DOHH2 (cell line): ENCODE measurements around the gene LINGO3.

Experiments used
- EZH2phosphoT487 ChIP-seq: fragments of 200-600 bp; sonication (generic); IDR thresholded peaks from 2 replicates; pipeline ENCODE4 v1.6.1; 2017; ENCODE audit warnings: borderline replicate concordance, mild to moderate bottlenecking, antibody characterized with exemption, low read length, moderate library complexity, mixed read lengths
- TF ChIP-seq, protein P1 (sequence below): fragments of 200-600 bp; sonication (generic); IDR thresholded peaks from one replicate; pipeline ENCODE4 v1.5.1; 2014; ENCODE audit warnings: antibody characterized with exemption, mild to moderate bottlenecking, low read depth, low read length; ENCODE audit not compliant: poor library complexity, severe bottlenecking

DNA sequence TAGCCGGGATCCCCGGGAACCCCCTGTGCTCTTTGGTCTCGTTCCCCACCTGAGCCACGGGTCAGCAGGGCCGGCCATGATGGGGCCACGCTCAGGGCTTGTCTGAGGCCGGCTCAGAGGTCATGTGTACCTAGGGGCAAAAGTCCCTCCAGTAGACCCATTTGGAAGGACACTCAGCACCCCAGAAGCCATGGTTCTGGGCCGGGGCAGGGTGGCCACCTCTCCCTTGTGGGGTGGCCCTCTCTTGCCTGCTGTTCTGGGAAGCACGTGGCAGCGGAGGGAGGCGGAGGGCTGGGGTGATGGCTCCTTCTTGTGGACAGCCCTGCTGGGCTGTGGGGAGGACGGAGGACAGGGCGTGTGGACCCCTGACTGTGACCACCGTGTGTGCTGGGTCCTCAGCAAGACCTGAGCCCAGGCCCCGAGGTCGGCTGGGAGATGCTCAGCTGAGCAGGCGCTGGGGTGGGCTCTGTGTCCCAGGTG, 19.6 kb downstream of the LINGO3 start:
- TF ChIP-seq, protein P1, sequence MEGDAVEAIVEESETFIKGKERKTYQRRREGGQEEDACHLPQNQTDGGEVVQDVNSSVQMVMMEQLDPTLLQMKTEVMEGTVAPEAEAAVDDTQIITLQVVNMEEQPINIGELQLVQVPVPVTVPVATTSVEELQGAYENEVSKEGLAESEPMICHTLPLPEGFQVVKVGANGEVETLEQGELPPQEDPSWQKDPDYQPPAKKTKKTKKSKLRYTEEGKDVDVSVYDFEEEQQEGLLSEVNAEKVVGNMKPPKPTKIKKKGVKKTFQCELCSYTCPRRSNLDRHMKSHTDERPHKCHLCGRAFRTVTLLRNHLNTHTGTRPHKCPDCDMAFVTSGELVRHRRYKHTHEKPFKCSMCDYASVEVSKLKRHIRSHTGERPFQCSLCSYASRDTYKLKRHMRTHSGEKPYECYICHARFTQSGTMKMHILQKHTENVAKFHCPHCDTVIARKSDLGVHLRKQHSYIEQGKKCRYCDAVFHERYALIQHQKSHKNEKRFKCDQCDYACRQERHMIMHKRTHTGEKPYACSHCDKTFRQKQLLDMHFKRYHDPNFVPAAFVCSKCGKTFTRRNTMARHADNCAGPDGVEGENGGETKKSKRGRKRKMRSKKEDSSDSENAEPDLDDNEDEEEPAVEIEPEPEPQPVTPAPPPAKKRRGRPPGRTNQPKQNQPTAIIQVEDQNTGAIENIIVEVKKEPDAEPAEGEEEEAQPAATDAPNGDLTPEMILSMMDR = no peak
- no peak for TF ChIP-seq EZH2phosphoT487
